HCT116 (cell line): Measurements from ENCODE around the gene RNF220. TPM values are rescaled to one million over a fixed set of nuclear protein-coding genes. Genes with fewer than 3 reads are reported as not detected.

Experiments
- ATAC-seq: fragments of 200-7000 bp; cut with Tn5 transposase; 2 replicates; pipeline ENCODE4 v1.9.1; 2020; ENCODE audit warnings: mild to moderate bottlenecking, moderate library complexity
- BruUV-seq: library from RNA; stranded (reverse); fragments of 400-500 nt; replicated peaks from 2 replicates; lab custom pipeline; 2021; lab: Mats Ljungman, UMichigan
- CTCF ChIA-PET: fragments of 300-600 bp; sonication (Branson Sonifier 250); formaldehyde crosslinking; loops from one replicate; lab custom pipeline; 2021; ENCODE audit warnings: antibody characterized with exemption; lab: Charles Lee
- POLR2A ChIA-PET: fragments of 300-600, 350-600 bp; sonication (Branson Sonifier 250); formaldehyde crosslinking; loops from one replicate; lab custom pipeline; 2021; ENCODE audit warnings: antibody characterized with exemption; lab: Charles Lee
- RAD21 ChIA-PET, 2 experiments: fragments of 300-600 bp; sonication (Branson Sonifier 250); formaldehyde crosslinking; loops; one replicate each; lab custom pipeline; 2023; ENCODE audit warnings: low total read pairs in 2 of 2; ENCODE audit not compliant: uncharacterized antibody in 2 of 2, unreplicated experiment in 2 of 2, low non-redundant PET in 1 of 2; lab: Charles Lee
- DNase-seq: peaks from one replicate; pipeline ENCODE4 v3.0.0-alpha.2; 2010; ENCODE audit warnings: low read depth, low spot score
- H2AFZ ChIP-seq: fragments of 200-600 bp; shearing (Covaris generic), sonication (generic); 2 replicates; pipeline ENCODE4 v1.6.1; 2017; ENCODE audit warnings: low read depth, mixed run types, mixed read lengths, antibody characterized with exemption, low read length; ENCODE audit not compliant: poor library complexity, severe bottlenecking
- H3K27ac ChIP-seq: 2 replicates; pipeline ENCODE4 v1.5.1; 2012; ENCODE audit warnings: low read depth, low read length
- H3K27me3 ChIP-seq: fragments of 200-600 bp; sonication (generic); 2 replicates; pipeline ENCODE4 v1.6.1; 2016; ENCODE audit warnings: mixed run types, low read length, mixed read lengths; ENCODE audit not compliant: insufficient read depth
- H3K36me3 ChIP-seq, 2 experiments: fragments of 200-500 bp in 1 of 2; fragments of 200-600 bp in 1 of 2; sonication (Bioruptor generic) in 1 of 2; sonication (generic) in 1 of 2; 2 replicates each; pipeline versions ENCODE4 v1.5.1 to v1.6.1; 2014 to 2016; ENCODE audit warnings: low read length in 2 of 2, inconsistent platforms in 1 of 2, mixed read lengths in 1 of 2, mixed run types in 1 of 2; ENCODE audit not compliant: insufficient read depth in 2 of 2, control insufficient read depth in 1 of 2
- H3K4me1 ChIP-seq, 2 experiments: fragments of 200-600 bp in 1 of 2; sonication (generic) in 1 of 2; 2 replicates each; pipeline versions ENCODE4 v1.5.1 to v1.6.1; 2012 to 2017; ENCODE audit warnings: low read length in 2 of 2, inconsistent platforms in 1 of 2, mild to moderate bottlenecking in 1 of 2, mixed read lengths in 1 of 2, mixed run types in 1 of 2, moderate library complexity in 1 of 2; ENCODE audit not compliant: insufficient read depth in 2 of 2, control insufficient read depth in 1 of 2
- H3K4me2 ChIP-seq: fragments of 200-600 bp; sonication (generic); 2 replicates; pipeline ENCODE4 v1.6.1; 2017; ENCODE audit warnings: mixed run types, low read length, mixed read lengths
- H3K4me3 ChIP-seq, 2 experiments: fragments of 200-600 bp in 1 of 2; sonication (generic) in 1 of 2; replicated peaks in 1 of 2; 2 replicates each; pipeline ENCODE4 v1.5.1; 2011 to 2016; ENCODE audit warnings: low read length in 2 of 2, control low read depth in 1 of 2, low read depth in 1 of 2, mild to moderate bottlenecking in 1 of 2, mixed read lengths in 1 of 2, mixed run types in 1 of 2
- H3K79me2 ChIP-seq: fragments of 200-600 bp; sonication (generic); 2 replicates; pipeline ENCODE4 v1.6.1; 2017; ENCODE audit warnings: mild to moderate bottlenecking, mixed run types, low read length, moderate library complexity, mixed read lengths; ENCODE audit not compliant: insufficient read depth
- H3K9ac ChIP-seq: fragments of 200-600 bp; sonication (generic); 2 replicates; pipeline ENCODE4 v1.6.1; 2016; ENCODE audit warnings: low read length, mixed read lengths
- H3K9me2 ChIP-seq: fragments of 200-600 bp; sonication (generic), shearing (Covaris generic); 2 replicates; pipeline ENCODE4 v1.6.1; 2017; ENCODE audit warnings: mixed run types, mild to moderate bottlenecking, moderate library complexity; ENCODE audit not compliant: insufficient read depth
- H3K9me3 ChIP-seq, 2 experiments: fragments of 200-500 bp in 1 of 2; fragments of 200-600 bp in 1 of 2; sonication (Bioruptor generic) in 1 of 2; sonication (generic) in 1 of 2; 2 replicates each; pipeline ENCODE4 v1.6.1; 2014 to 2017; ENCODE audit warnings: low read length in 2 of 2, mixed read lengths in 2 of 2, inconsistent platforms in 1 of 2, low read depth in 1 of 2, mild to moderate bottlenecking in 1 of 2, mixed run types in 1 of 2, moderate library complexity in 1 of 2; ENCODE audit not compliant: control insufficient read depth in 1 of 2, insufficient read depth in 1 of 2
- H4K20me1 ChIP-seq: fragments of 200-600 bp; sonication (generic), shearing (Covaris generic); 2 replicates; pipeline ENCODE4 v1.6.1; 2017; ENCODE audit warnings: mixed run types, mild to moderate bottlenecking, moderate library complexity; ENCODE audit not compliant: insufficient read depth
- CBX3 ChIP-seq: IDR thresholded peaks from 2 replicates; pipeline ENCODE4 v1.6.1; 2012; ENCODE audit warnings: low read depth
- CEBPB ChIP-seq: IDR thresholded peaks from 2 replicates; pipeline ENCODE4 v1.6.1; 2012; ENCODE audit warnings: low read depth
- EGR1 ChIP-seq: IDR thresholded peaks from 2 replicates; pipeline ENCODE4 v1.6.1; 2012; ENCODE audit warnings: low read depth
- EZH2 ChIP-seq: fragments of 200-600 bp; sonication (generic); IDR thresholded peaks from 2 replicates; pipeline ENCODE4 v1.6.1; 2017; ENCODE audit warnings: antibody characterized with exemption, mixed run types
- EZH2phosphoT487 ChIP-seq: fragments of 200-600 bp; IDR thresholded peaks from 2 replicates; pipeline ENCODE4 v1.6.1; 2018; ENCODE audit warnings: antibody characterized with exemption, borderline replicate concordance
- JUND ChIP-seq: IDR thresholded peaks from 2 replicates; pipeline ENCODE4 v1.6.1; 2012
- RAD21 ChIP-seq: IDR thresholded peaks from 2 replicates; pipeline ENCODE4 v1.6.1; 2012; ENCODE audit warnings: low read depth, mild to moderate bottlenecking
- SP1 ChIP-seq: IDR thresholded peaks from 2 replicates; pipeline ENCODE4 v1.6.1; 2012; ENCODE audit warnings: low read depth
- ZNF274 ChIP-seq: fragments of 200-500 bp; sonication (Bioruptor generic); IDR thresholded peaks from 2 replicates; pipeline ENCODE4 v1.6.1; 2014; ENCODE audit warnings: mild to moderate bottlenecking, low read depth, low read length, inconsistent platforms
- intact Hi-C: fragments of 100-400 bp; cut with micrococcal nuclease; formaldehyde crosslinking; loops from 2 replicates; pipeline ENCODE4 v1.10.0; 2022
- total RNA-seq: library from RNA; stranded (reverse); gene quantifications from one replicate; pipeline ENCODE4 v1.2.1, GENCODE V29; 2021; ENCODE audit not compliant: unreplicated experiment
- TF ChIP-seq, protein P1 (sequence below): IDR thresholded peaks from 2 replicates; pipeline ENCODE4 v1.6.1; 2012
- TF ChIP-seq, protein P2 (sequence below), 3 experiments: fragments of 200-600 bp in 1 of 3; sonication (generic) in 1 of 3; IDR thresholded peaks in 2 of 3; conservative IDR thresholded peaks in 1 of 3; 2 replicates each; pipeline ENCODE4 v1.5.1; 2012 to 2017; ENCODE audit warnings: low read depth in 2 of 3, low read length in 2 of 3, antibody characterized with exemption in 1 of 3, borderline replicate concordance in 1 of 3, control low read depth in 1 of 3, mild to moderate bottlenecking in 1 of 3, mixed read lengths in 1 of 3, mixed run types in 1 of 3, moderate library complexity in 1 of 3; ENCODE audit not compliant: insufficient read depth in 1 of 3

RNF220 gene
- total RNA-seq, 1 experiment from 2014 or later = 84.5 TPM

DNA sequence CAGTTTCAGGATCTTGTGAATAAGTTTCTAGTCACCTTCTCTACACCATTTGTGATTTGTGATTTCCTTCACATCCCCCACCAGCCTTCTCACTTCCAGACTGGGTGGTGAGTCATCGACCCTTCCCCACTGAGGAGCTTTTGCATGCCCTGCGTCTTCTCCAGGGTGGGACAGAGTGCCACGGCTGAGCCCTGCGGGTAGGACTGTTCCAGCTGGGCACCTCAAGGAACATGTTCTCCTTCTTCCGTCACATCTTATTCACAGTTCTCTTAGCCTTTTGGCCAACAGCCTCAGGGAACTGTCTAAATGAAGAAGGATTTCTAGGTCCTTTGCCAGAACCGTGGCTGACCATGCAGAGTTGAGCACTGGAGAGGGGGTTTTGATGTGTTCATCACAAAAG, 152.7 kb downstream of the RNF220 start:
- Histone ChIP-seq H3K4me3 (no peak overlapping the region), H2AFZ (no peak overlapping the region), H3K79me2 (no peaks in the 10 kb centered on the region), H3K4me2 (peak overlapping the region; percentile 3; the same call in 1 of the 2 replicates), H3K9ac (no peak overlapping the region), H3K9me2 (no peaks in the 10 kb centered on the region), H3K4me1 (peaks cover 18 to 41% of the 10 kb centered on the region in 2 experiments), H3K27ac (no peak overlapping the region), H4K20me1 (no peaks in the 10 kb centered on the region), H3K9me3 (no peaks in the 10 kb centered on the region), H3K27me3 (no peaks in the 10 kb centered on the region), H3K36me3 (no peaks in the 10 kb centered on the region)
- CTCF ChIA-PET = no interaction called here
- RAD21 ChIA-PET = no interaction called here
- no TSS peak for BruUV-seq
- TF ChIP-seq SP1 (no peak), EZH2phosphoT487 (no peak), RAD21 (no peak), EGR1 (no peak), CEBPB (no peak), ZNF274 (no peak), JUND (no peak), CBX3 (no peak), EZH2 (no peak)
- TF ChIP-seq, protein P1, sequence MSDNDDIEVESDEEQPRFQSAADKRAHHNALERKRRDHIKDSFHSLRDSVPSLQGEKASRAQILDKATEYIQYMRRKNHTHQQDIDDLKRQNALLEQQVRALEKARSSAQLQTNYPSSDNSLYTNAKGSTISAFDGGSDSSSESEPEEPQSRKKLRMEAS = no peak
- TF ChIP-seq, protein P2, sequence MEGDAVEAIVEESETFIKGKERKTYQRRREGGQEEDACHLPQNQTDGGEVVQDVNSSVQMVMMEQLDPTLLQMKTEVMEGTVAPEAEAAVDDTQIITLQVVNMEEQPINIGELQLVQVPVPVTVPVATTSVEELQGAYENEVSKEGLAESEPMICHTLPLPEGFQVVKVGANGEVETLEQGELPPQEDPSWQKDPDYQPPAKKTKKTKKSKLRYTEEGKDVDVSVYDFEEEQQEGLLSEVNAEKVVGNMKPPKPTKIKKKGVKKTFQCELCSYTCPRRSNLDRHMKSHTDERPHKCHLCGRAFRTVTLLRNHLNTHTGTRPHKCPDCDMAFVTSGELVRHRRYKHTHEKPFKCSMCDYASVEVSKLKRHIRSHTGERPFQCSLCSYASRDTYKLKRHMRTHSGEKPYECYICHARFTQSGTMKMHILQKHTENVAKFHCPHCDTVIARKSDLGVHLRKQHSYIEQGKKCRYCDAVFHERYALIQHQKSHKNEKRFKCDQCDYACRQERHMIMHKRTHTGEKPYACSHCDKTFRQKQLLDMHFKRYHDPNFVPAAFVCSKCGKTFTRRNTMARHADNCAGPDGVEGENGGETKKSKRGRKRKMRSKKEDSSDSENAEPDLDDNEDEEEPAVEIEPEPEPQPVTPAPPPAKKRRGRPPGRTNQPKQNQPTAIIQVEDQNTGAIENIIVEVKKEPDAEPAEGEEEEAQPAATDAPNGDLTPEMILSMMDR (IDR thresholded peaks at IDR 0.05 in 2 of 3, conservative IDR thresholded peaks at IDR 0.05 in 1 of 3; ENCODE audit: borderline replicate concordance in 1 of 3, insufficient read depth in 1 of 3, low read depth in 2 of 3, low read length in 2 of 3) = no peak
- ATAC-seq = no peak
- intact Hi-C loops = no loop called here
- DNase-seq = no peak
- POLR2A ChIA-PET = no interaction called here
